Measurements from ENCODE around the gene NMUR1. TPM values are rescaled to one million over a fixed set of nuclear protein-coding genes. Genes with fewer than 3 reads are reported as not detected.

NMUR1 gene
- total RNA-seq, 1 experiment from 2014 or later, result not detected

- DNase-seq (ENCODE audit: low spot score), result no peak
- in situ Hi-C loops (cut with HindIII; ENCODE audit: low sequenced_read_pairs), result no loop called here
These were observed 1.2 kb upstream of the NMUR1 start for GRCh38 chr2:231531466-231531865.

DNA sequence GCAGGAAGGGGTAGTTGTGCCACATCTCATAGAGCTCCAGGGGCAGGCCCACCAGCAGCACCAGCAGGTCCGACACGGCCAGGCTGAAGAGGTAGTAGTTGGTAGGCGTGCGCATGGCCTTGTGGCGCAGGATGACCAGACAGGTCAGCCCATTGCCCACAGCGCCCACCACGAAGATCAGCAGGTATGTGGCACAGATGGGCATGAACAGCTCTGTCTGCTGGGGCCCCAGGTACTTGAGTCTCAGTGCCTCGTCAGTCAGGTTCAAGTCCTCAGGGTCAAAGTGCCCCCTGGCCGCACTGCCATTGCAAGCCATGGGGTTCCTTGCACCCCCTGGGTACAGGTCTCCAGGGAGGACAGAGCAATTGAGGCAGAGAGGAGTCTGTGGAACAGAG lies 1.6 kb downstream of the NMUR1 start:
- in situ Hi-C loops (cut with HindIII; ENCODE audit: low sequenced_read_pairs), result no loop called here
- DNase-seq (ENCODE audit: low spot score), result no peak

- no peak for DNase-seq (ENCODE audit: low spot score)
- in situ Hi-C loops (cut with HindIII; ENCODE audit: low sequenced_read_pairs), result no loop called here
These were observed 2.1 kb downstream of the NMUR1 start for GRCh38 chr2:231527955-231528635.

GRCh38 chr2:231527091-231527395 lies 3.2 kb downstream of the NMUR1 start:
- in situ Hi-C loops (cut with HindIII; ENCODE audit: low sequenced_read_pairs), result no loop called here
- DNase-seq (ENCODE audit: low spot score), result no peak

- in situ Hi-C loops (cut with HindIII; ENCODE audit: low sequenced_read_pairs), result no loop called here
- DNase-seq (ENCODE audit: low spot score), result no peak
These were observed 3.7 kb downstream of the NMUR1 start for GRCh38 chr2:231526341-231527090.

GRCh38 chr2:231525248-231526163 lies 4.7 kb downstream of the NMUR1 start:
- no peak for DNase-seq (ENCODE audit: low spot score)
- in situ Hi-C loops (cut with HindIII; ENCODE audit: low sequenced_read_pairs), result no loop called here

GRCh38 chr2:231524477-231525247 lies 5.6 kb downstream of the NMUR1 start:
- in situ Hi-C loops (cut with HindIII; ENCODE audit: low sequenced_read_pairs), result no loop called here
- DNase-seq (ENCODE audit: low spot score), result no peak

- in situ Hi-C loops (cut with HindIII; ENCODE audit: low sequenced_read_pairs), result no loop called here
- no peak for DNase-seq (ENCODE audit: low spot score)
These were observed 6.6 kb downstream of the NMUR1 start for GRCh38 chr2:231523451-231524285.

DNA sequence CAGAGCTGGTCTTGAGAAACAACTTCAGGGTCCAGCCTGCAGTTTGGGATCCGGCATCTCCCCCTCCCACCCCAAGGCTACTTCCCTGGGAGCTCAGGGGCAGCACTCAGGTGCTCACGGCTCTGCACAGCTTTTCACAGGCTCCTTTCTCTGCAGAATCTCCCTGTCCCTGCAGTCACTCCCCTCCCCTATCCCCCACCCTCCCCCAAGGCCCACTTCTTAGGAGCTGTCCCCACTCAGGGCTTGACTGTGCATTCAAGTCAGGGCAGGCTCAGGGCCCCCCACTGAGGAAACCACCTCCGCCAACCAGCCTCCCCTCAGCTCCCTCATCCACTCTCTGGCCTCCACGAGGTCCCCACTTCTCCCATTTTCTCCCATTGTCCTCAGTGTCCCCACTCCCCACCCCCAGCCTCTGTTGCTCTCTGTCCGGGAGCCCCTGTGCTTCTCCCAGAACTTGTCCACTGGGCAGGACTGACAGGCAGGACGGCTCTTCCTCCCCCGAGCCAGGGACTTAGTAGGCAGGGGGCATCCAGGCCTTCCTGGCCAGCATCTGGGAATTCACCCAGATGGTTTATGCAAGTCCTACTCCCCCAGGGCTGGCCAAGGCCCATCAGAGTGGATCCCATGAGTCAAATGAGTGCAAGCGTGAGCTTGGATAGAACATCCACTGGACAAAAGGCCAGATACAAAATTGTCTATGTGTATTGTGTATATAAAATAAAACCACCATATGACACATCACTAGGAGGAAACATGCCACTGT lies 7.6 kb downstream of the NMUR1 start:
- in situ Hi-C loops (cut with HindIII; ENCODE audit: low sequenced_read_pairs), result no loop called here

GRCh38 chr2:231521443-231521842 lies 8.8 kb downstream of the NMUR1 start:
- in situ Hi-C loops (cut with HindIII; ENCODE audit: low sequenced_read_pairs), result no loop called here

More for the DNA sequence above, 7.6 kb downstream of the NMUR1 start:
- no peak for DNase-seq (ENCODE audit: low spot score)

DNA sequence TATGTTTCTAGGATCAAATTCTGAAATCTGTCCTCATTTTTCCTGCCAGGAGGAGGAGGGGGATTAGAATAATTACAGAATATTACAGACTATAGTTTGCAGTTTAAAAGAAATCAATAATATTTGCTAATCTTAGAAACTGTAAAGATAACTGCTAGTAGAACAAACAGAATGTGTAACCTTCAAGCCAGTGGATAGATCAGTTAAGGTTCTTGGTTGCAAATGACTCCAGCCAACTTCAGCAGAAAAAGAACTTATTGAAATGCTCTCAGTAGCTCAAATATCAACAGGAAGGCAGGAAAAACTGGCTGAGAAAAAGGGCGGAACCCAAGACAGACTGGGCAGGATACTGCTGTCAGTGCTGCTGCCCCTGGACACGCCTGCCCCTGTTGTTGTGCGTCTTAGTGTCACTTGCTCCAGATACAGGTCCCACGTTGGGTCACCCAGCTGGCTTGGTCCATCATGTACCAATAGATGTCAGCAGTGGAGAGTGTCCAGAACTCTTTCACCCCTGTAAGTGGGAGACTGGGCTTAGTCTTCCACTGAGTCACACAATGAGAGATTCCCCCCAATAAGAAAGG lies 10.2 kb downstream of the NMUR1 start:
- in situ Hi-C loops (cut with HindIII; ENCODE audit: low sequenced_read_pairs), result no loop called here
- no peak for DNase-seq (ENCODE audit: low spot score)

More at GRCh38 chr2:231521443-231521842, 8.8 kb downstream of the NMUR1 start:
- DNase-seq (ENCODE audit: low spot score), result no peak

DNA sequence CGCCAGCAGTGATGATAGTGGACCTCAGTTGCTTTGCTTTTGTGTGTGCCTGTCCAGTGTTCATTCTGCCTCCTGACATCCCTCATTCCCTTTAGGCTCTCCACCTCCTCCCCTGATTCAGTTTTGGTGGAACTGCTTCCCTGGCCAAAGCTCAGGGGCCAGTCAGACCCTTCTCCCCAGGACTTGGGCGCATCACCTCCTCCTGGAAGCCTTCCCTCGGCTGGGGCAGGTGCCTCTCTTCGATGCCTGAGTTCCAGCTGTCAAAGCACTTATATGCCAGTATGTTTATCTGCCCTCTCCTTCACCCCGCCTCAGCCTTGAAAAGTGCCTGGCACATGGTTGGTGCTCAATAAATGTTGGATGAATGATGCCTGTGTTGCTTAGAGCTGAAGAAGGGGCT lies 11.5 kb downstream of the NMUR1 start:
- DNase-seq (ENCODE audit: low spot score), result no peak
- in situ Hi-C loops (cut with HindIII; ENCODE audit: low sequenced_read_pairs), result no loop called here

DNA sequence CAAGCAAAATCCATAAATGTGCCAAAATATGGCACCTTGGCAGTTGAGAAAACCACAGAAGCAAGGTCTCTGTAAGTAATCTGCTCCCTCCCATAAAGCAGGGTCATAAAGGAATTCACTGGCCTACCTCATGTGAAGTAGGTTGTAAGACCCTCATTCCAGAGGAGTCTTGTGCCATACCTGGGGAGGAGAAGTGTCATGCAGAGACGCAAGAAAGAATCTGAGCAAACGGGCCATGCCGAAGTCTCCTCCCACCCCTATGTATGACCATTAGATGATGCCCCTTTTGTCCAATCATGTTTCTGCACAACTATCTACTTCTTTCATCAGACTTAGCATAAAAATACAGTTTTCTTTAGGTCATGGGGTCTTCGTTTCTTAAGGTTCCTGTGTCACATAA lies 14.6 kb downstream of the NMUR1 start:
- DNase-seq (ENCODE audit: low spot score), result no peak
- in situ Hi-C loops (cut with HindIII; ENCODE audit: low sequenced_read_pairs), result no loop called here

DNA sequence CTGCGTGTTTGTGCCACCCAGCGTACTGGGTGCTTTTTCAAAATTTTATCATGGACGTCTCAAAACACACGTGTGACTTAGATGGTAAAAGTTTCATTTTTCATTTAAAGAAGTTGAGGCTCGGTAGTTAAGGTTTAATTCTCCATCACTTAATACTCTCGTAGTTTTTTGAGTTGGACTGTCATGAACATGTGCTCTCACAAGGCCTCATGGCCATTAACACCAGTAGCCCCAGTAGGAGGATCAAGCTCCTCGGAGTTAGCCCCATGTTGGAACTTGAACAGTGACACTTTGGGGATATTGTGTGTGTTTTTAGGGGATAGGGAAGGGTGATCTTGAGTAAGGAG lies 15.3 kb downstream of the NMUR1 start:
- in situ Hi-C loops (cut with HindIII; ENCODE audit: low sequenced_read_pairs), result no loop called here
- DNase-seq (ENCODE audit: low spot score), result peak; percentile 37

GRCh38 chr2:231514225-231514950 lies 15.9 kb downstream of the NMUR1 start:
- DNase-seq (ENCODE audit: low spot score), result peak; percentile 98
- in situ Hi-C loops (cut with HindIII; ENCODE audit: low sequenced_read_pairs), result no loop called here

DNA sequence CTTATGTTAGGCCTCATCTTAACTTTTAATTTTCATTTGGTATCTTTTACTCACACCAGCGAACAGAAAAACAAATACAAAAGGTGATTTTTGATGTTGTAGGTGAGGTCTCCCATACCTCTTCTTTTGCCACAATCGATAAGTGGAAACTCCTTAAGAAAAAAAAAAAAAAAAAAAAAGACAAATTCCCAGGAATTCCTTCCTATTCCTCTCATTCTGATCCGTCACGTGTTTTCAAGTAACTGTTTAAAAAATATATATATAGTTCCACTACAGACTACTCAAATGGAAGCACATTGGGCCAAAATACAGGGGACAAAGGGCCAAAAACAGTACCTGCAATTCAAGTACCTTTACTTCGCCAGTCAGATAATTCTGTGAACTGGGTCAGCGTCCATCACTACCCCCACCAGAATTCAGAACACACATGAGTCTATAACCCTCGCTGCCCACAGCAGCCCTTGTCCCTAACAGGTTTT lies 16.5 kb downstream of the NMUR1 start:
- in situ Hi-C loops (cut with HindIII; ENCODE audit: low sequenced_read_pairs), result no loop called here

DNA sequence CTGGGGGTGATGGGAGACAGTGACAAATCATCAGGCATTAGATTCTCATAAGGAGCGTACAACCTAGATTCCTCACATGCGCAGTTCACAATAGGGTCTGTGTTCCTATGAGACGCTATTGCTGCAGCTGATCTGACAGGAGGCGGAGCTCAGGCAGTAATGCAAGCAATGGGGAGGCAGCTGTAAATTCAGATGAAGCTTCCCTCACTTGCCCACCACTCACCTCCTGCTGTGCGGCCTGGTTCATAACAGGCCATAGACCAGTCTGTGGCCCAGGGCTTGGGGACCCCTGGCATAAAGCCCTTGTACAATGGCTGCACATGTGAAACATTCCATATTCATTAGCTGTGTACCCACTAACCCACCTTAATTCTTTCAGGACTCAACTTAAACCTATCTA lies 18.0 kb downstream of the NMUR1 start:
- peak; percentile 90 for DNase-seq (ENCODE audit: low spot score)
- in situ Hi-C loops (cut with HindIII; ENCODE audit: low sequenced_read_pairs), result no loop called here

More for the DNA sequence above, 16.5 kb downstream of the NMUR1 start:
- DNase-seq (ENCODE audit: low spot score), result no peak

Data from G401 (cell line).